Measurements from ENCODE around the gene KCTD1.

KCTD1 gene

GRCh38 chr18:26429535-26430226, 118.7 kb downstream of the KCTD1 start:
- DNase-seq (ENCODE audit: low read depth in 3 of 3): no peak

GRCh38 chr18:26425148-26425531, 123.2 kb downstream of the KCTD1 start:
- no peak for DNase-seq (ENCODE audit: low read depth in 3 of 3)

GRCh38 chr18:26424428-26425147, 123.8 kb downstream of the KCTD1 start:
- no peak for DNase-seq (ENCODE audit: low read depth in 3 of 3)

DNA sequence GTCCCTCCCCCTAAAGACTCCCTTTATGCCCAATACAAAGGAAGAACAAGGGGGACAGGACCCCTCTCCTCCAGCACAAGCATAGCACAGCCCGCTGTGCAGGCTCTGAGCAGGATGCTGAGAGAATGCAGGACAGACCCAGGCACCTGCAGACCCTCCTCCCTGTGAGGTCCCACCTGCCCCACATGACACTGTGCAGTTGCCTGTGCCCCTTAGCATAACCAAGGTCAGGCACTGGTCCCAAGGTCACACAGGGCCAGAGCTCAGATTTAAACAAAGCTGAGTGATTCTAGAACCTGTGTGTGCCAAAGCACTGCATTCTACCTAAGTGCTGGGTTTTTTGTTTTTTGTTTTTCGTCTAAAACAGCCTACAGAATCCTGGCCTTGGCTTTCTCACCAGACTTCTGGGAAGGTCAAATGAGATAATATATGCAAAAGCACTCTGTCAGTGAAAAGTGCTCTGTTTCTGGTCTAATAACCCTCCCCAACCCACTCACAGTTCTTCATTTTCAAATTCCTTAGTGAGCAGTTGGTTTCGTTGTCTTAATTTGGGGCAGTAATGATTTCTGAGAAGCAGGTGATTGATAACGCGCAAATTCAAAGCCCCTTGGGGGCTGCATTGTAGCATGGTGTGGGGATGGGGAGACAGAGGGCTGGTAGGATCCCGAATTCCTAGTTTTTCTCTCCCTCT, 125.7 kb downstream of the KCTD1 start:
- no peak for DNase-seq (ENCODE audit: low read depth in 3 of 3)

DNA sequence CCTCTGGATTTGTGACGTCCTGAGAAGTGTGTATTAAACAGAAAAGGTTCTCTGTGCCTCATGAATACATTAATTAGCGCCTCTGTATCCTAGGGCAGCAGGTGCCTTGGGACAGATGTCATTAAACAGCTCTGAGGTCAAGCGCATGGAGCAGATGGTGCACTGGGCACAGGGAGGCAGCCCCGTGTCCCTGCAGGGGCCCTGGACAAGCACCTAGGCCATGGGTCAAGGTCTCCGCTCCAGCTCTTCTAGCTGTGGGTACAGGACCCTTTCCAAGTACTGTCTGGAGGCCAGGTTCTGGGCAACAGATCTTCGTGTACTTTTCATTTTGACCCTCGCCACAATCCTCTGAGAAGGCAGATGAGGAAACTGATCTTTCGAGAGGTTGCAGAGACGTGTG, 126.4 kb downstream of the KCTD1 start:
- DNase-seq (ENCODE audit: low read depth in 3 of 3): no peak

DNA sequence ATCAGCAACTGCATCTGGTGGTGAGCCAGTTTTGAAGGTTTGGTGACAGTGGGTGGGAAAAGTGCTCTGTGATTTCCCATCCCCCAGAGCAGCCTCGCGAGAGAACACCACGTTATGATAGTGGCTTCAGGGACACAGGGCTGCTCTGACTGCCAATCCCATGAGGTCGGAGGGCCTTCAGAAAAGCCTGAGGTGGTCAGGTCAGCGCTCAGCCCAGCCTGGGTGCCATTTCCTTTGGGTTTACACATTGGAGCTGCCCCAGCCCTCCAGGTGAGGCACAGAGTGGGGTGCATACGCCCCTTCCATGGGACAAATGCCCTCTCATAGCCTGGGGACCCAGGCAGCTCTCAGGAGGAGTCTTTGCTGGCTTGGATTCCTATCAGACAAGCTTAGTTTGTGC, 126.8 kb downstream of the KCTD1 start:
- DNase-seq (ENCODE audit: low read depth in 3 of 3): no peak

GRCh38 chr18:26419746-26420145, 128.6 kb downstream of the KCTD1 start:
- DNase-seq (ENCODE audit: low read depth in 3 of 3): no peak

DNA sequence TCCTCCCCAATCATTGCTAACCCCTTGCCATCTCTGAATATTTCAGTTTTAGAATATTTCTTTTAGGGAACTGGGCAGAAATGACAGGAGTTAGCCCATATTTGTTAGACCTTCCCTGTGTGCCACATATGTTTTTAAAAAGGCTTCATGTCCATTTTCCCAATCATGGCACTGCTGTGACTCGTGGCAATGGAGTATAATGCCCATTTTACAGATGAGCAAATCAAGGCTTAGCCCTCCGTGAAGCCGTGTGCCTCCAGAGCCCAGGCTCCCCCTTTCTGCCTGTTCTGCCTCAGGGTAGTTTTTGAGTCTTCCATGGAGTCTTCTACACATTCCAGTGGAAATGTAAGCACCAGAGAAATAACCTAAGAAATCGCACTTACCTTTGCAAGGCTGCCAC, 130.1 kb downstream of the KCTD1 start:
- no peak for DNase-seq (ENCODE audit: low read depth in 3 of 3)

GRCh38 chr18:26417190-26417589, 131.2 kb downstream of the KCTD1 start:
- no peak for DNase-seq (ENCODE audit: low read depth in 3 of 3)

GRCh38 chr18:26416652-26417150, 131.7 kb downstream of the KCTD1 start:
- DNase-seq (ENCODE audit: low read depth in 3 of 3): no peak

DNA sequence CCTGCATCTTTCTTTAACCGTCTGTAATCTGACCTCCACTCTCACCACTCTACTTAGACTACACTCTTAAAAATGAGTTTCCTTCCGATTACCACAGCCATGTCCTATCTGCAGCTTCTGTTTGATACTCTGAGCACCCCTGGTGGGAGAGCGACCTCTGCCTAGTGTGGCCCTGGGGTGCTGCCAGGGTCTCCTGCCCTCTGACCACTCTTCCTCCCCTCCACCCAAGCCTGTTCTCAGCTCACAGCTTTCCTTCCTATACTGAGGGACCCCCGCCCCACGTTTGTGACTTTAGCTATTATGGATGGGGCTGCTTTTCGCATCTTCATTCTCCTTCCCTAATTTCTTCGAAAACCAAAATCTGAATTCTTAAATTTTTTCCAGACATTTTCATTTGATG, 132.7 kb downstream of the KCTD1 start:
- DNase-seq (ENCODE audit: low read depth in 3 of 3): no peak

GRCh38 chr18:26414901-26415440, 133.4 kb downstream of the KCTD1 start:
- DNase-seq (ENCODE audit: low read depth in 3 of 3): no peak

- no peak for DNase-seq (ENCODE audit: low read depth in 3 of 3)
Measured at GRCh38 chr18:26409091-26409490, 139.3 kb downstream of the KCTD1 start.

DNA sequence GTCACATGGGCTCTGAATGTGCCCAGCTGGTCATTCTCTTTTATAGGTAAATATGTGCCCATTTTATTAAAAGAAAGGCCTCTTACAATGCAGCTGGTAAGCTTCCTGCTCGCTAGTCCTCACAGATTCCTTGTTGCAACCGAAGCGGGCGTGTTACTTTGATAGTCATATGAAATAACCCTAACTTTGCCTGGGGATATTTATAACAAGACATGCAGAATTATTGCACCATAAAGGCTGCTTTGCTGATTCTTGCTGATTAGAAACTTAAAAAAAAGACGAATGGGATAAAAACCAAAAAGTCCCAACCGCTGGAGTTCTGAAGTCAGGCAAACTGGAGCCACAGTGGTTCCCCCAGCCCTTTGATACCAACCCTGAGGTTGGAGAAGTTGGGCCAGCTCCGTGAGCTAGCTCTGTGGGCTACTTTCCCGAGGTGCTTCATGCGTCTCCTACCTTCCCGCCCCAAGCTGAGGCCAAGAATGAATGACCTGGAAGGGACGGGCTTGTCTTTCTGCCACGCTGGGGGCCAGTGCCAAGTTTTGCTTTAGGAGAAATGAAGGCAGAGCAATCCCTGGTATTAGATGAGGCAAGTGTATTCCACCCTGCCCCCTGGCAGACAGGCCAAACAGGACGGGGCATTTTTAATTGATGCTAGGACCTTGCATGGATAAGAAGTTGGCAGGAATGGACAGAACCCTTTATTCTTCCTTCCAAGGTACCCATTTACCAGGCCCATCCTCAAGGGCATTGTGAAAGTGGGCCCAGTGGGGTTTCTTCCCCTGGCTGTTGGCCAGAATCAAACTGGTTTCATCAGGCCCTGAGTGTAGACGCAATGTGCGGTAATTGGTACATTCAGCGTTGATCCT, 140.4 kb downstream of the KCTD1 start:
- DNase-seq (ENCODE audit: low read depth in 3 of 3): no peak

GRCh38 chr18:26406854-26407517, 141.4 kb downstream of the KCTD1 start:
- no peak for DNase-seq (ENCODE audit: low read depth in 3 of 3)

GRCh38 chr18:26406324-26406723, 142.0 kb downstream of the KCTD1 start:
- no peak for DNase-seq (ENCODE audit: low read depth in 3 of 3)

DNA sequence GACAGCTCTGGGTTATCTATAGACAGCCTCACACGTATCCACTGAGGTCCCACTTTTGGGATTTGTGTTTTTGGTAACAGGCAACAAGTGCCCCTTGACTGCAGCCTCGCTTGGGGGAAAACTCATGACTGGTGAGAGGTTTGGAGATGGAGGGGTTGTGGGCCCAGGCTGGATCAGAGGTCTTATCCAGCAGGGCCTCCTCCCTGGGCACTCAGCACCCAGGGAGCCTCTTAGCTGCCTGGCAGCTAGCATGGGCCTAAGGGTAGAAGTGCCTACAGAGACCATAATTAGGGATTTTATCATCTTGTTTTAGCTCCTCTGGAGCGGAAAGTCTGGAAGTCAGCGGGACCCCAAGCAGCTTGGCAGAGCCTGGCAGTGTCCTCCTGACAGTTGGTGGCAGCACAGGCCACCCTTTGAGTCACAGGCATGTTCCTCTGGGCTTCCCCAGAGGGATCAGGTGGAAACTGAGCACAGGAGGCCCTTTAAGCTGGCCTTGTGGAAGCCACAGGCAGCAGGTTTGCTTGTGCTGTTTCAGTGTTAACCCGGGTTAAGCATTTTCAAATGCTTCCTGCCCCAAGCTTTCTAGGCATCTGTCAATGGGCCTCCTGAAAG, 143.1 kb downstream of the KCTD1 start:
- no peak for DNase-seq (ENCODE audit: low read depth in 3 of 3)
